Measurements from ENCODE around the gene RBPJ. TPM values are rescaled to one million over a fixed set of nuclear protein-coding genes. Genes with fewer than 3 reads are reported as not detected.

RBPJ gene
- polyA plus RNA-seq, 1 of the 3 experiments (the other 2 are of a cell fraction) = 13.8 TPM

DNA sequence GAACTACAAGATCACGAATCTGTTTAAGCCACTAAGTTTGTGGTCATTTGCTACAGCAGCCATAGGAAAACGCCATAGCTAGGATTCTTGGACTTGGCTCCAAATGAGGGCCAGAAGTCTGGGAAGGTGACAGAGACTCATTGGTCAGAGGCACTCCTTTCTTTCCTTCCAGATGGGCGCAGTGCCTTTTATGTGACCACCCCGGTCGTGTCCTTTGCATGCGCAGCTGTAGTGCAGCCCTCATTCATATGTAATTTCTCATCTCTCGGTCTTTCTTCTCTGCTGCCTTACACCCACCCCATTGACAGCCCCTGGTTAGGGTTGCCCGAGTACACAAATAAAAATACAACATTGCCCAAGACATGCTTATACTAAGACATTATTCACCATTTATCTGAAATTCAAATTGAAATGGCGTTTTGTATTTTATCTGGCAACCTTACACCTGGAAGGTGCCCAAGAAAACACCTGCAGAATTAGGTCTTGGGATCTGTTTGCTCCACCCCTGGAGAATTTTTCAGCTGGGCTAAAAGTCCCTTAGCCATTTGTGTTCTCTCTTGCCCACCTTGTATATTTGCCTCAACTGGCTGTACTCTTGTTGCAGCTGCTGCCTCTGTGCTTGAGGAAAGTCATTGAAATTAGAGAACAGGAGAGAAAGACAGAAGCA lies 147.6 kb downstream of the RBPJ start (continued):
- TF ChIP-seq SIN3A (IDR thresholded peaks at IDR 0.05; ENCODE audit: borderline replicate concordance, low read depth, low read length) (no peak), TAF1 (IDR thresholded peaks at IDR 0.05; ENCODE audit: borderline replicate concordance, low read depth, low read length) (no peak), FOXM1 (IDR thresholded peaks at IDR 0.05; ENCODE audit: low read depth) (no peak), NFIC (IDR thresholded peaks at IDR 0.05; ENCODE audit: borderline replicate concordance) (no peak)

DNA sequence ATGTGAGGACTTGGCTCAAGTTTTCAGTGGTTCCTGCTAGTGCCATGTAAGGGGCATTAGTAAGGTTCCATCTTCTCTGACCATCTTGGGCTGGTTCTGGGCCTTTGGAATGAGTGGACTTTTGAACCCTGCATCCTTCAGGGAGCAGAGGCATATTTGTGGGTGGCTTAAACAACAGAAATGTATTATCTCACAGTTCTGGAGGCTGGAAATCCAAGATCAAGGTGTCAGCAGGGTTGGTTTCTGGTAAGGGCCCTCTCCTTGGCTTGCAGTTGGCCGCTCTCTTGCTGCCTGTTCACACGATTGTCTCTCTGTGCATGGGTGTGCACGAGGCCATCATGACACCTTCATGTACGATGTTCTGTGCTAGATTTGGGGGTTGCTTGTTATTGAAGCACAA lies 148.2 kb downstream of the RBPJ start:
- Histone ChIP-seq H3K4me2 (no peak overlapping the region), H3K27me3 (ENCODE audit: insufficient read depth) (no peaks in the 10 kb centered on the region), H4K20me1 (ENCODE audit: insufficient read depth) (no peaks in the 10 kb centered on the region), H3K9me3 (no peaks in the 10 kb centered on the region), H3K27ac (ENCODE audit: low read depth in 2 of 2, low read length in 1 of 2) (no peak overlapping the region), H3K9me2 (no peaks in the 10 kb centered on the region), H3K4me1 (ENCODE audit: control insufficient read depth in 1 of 2, insufficient read depth in 2 of 2, low read depth in 1 of 2, low read length in 1 of 2) (no peaks in the 10 kb centered on the region), H3F3A (replicated peaks; ENCODE audit: insufficient read depth) (no peaks in the 10 kb centered on the region), H2AFZ (ENCODE audit: low read depth) (no peak overlapping the region), H3K9ac (no peak overlapping the region), H3K4me3 (ENCODE audit: low read depth in 2 of 2, low read length in 1 of 2) (no peak overlapping the region), H3K36me3 (replicated peaks in 1 of 2; ENCODE audit: control insufficient read depth in 1 of 2, insufficient read depth in 2 of 2, low read length in 1 of 2) (no peaks in the 10 kb centered on the region), H3K79me2 (ENCODE audit: insufficient read depth) (no peaks in the 10 kb centered on the region)
- TF ChIP-seq NRF1 (IDR thresholded peaks at IDR 0.05; ENCODE audit: low read depth, low read length) = no peak
- no peak for TF ChIP-seq SMC3 (IDR thresholded peaks at IDR 0.05; ENCODE audit: low read depth, low read length)
- no peak for TF ChIP-seq ELF1 (IDR thresholded peaks at IDR 0.05)
- TF ChIP-seq RCOR1 (IDR thresholded peaks at IDR 0.05; ENCODE audit: low read length) = no peak
- no peak for TF ChIP-seq GABPA (IDR thresholded peaks at IDR 0.05; ENCODE audit: low read depth)
- ChIA-PET POLR2A (no interaction called here), CTCF (no interaction called here)
- 64% methylated on average over 4 of the region's 4 CpGs for WGBS (ENCODE audit: low lambda C conversion rate)
- no peak for DNase-seq

DNA sequence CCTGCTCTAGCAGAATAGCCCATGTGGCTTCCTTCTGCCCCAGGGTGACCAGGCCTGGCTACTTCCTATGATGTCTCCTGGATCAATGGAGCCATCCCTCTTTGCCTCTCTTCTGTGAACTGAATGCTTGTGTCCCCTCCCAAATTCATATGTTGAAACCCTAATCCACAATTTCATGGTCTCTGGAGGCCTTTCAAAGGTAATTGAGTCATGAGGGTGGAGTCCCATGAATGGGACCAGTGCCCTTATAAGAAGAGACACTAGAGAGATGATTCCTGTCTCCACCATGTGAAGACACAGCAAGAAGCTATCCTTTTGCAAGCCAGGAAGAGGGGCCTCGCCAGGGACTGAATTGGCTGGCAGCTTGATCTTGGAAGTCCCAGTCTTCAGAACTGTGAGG lies 151.1 kb downstream of the RBPJ start:
- Histone ChIP-seq H3K79me2 (ENCODE audit: insufficient read depth) (no peaks in the 10 kb centered on the region), H3F3A (replicated peaks; ENCODE audit: insufficient read depth) (no peaks in the 10 kb centered on the region), H3K27me3 (ENCODE audit: insufficient read depth) (no peaks in the 10 kb centered on the region), H3K9me2 (no peaks in the 10 kb centered on the region), H3K9ac (no peak overlapping the region), H3K36me3 (replicated peaks in 1 of 2; ENCODE audit: control insufficient read depth in 1 of 2, insufficient read depth in 2 of 2, low read length in 1 of 2) (no peaks in the 10 kb centered on the region), H3K27ac (ENCODE audit: low read depth in 2 of 2, low read length in 1 of 2) (no peak overlapping the region), H3K4me3 (ENCODE audit: low read depth in 2 of 2, low read length in 1 of 2) (no peak overlapping the region), H3K4me1 (ENCODE audit: control insufficient read depth in 1 of 2, insufficient read depth in 2 of 2, low read depth in 1 of 2, low read length in 1 of 2) (no peaks in the 10 kb centered on the region), H3K4me2 (no peak overlapping the region), H2AFZ (ENCODE audit: low read depth) (no peak overlapping the region), H3K9me3 (no peaks in the 10 kb centered on the region), H4K20me1 (ENCODE audit: insufficient read depth) (no peaks in the 10 kb centered on the region)
- no peak for DNase-seq
- ChIA-PET CTCF (no interaction called here), POLR2A (no interaction called here)
- 27% methylated on average over 1 of the region's 1 CpG for WGBS (ENCODE audit: low lambda C conversion rate)
- TF ChIP-seq TEAD4 (IDR thresholded peaks at IDR 0.05; ENCODE audit: borderline replicate concordance, insufficient read depth) = no peak
- TF ChIP-seq SIN3A (IDR thresholded peaks at IDR 0.05; ENCODE audit: borderline replicate concordance, low read depth, low read length) = no peak
- TF ChIP-seq JUND (IDR thresholded peaks at IDR 0.05) = no peak
- no peak for TF ChIP-seq EP300 (IDR thresholded peaks at IDR 0.05; ENCODE audit: borderline replicate concordance in 1 of 2, low read depth in 1 of 2, low read length in 1 of 2)
- no peak for TF ChIP-seq POLR2AphosphoS5 (IDR thresholded peaks at IDR 0.05; ENCODE audit: low read depth, low read length)
- TF ChIP-seq NFIC (IDR thresholded peaks at IDR 0.05; ENCODE audit: borderline replicate concordance) = no peak
- TF ChIP-seq, protein P1, sequence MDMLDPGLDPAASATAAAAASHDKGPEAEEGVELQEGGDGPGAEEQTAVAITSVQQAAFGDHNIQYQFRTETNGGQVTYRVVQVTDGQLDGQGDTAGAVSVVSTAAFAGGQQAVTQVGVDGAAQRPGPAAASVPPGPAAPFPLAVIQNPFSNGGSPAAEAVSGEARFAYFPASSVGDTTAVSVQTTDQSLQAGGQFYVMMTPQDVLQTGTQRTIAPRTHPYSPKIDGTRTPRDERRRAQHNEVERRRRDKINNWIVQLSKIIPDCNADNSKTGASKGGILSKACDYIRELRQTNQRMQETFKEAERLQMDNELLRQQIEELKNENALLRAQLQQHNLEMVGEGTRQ (IDR thresholded peaks at IDR 0.05; ENCODE audit: borderline replicate concordance, low read depth, low read length) = no peak
- no peak for TF ChIP-seq RCOR1 (IDR thresholded peaks at IDR 0.05; ENCODE audit: low read length)
- TF ChIP-seq, protein P2, sequence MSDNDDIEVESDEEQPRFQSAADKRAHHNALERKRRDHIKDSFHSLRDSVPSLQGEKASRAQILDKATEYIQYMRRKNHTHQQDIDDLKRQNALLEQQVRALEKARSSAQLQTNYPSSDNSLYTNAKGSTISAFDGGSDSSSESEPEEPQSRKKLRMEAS (IDR thresholded peaks at IDR 0.05; ENCODE audit: low read depth) = no peak
- TF ChIP-seq GABPA (IDR thresholded peaks at IDR 0.05; ENCODE audit: low read depth) = no peak
- TF ChIP-seq RAD21 (IDR thresholded peaks at IDR 0.05; ENCODE audit: low read length) = no peak
- no peak for TF ChIP-seq NRF1 (IDR thresholded peaks at IDR 0.05; ENCODE audit: low read depth, low read length)
- no peak for TF ChIP-seq EZH2phosphoT487 (IDR thresholded peaks at IDR 0.05; ENCODE audit: borderline replicate concordance, low read depth)
- TF ChIP-seq FOXJ3 (CRISPR knock-in tag; IDR thresholded peaks at IDR 0.05) = no peak
- no peak for TF ChIP-seq SMC3 (IDR thresholded peaks at IDR 0.05; ENCODE audit: low read depth, low read length)
- TF ChIP-seq YY1 (IDR thresholded peaks at IDR 0.05; ENCODE audit: low read depth) = no peak
